Testis (tissue), 2 donors: ENCODE measurements around the gene BCAS2.

ENCODE experiments used
- CTCF ChIP-seq, 3 experiments: fragments of 450-650 bp in 2 of 3; fragments of 200-600 bp in 1 of 3; sonication (generic) in 1 of 3; IDR thresholded peaks; one replicate each; pipeline ENCODE4 v1.5.1; 2016 to 2019; ENCODE audit warnings: antibody characterized with exemption in 3 of 3, mild to moderate bottlenecking in 2 of 3, moderate library complexity in 1 of 3
- POLR2A ChIP-seq: fragments of 450-650 bp; IDR thresholded peaks from one replicate; pipeline ENCODE4 v1.6.1; 2017; ENCODE audit warnings: antibody characterized with exemption, mild to moderate bottlenecking, moderate library complexity

- no peak for TF ChIP-seq CTCF (IDR thresholded peaks at IDR 0.05)
- no peak for TF ChIP-seq POLR2A
Measured at GRCh38 chr1:114574365-114574764, 7.0 kb downstream of the BCAS2 start.
